Astrocyte (in vitro differentiated cells and primary cell): Measurements from ENCODE around the gene CASKIN2. TPM values are rescaled to one million over a fixed set of nuclear protein-coding genes. Genes with fewer than 3 reads are reported as not detected.

ENCODE experiments used
- DNase-seq: peaks from one replicate; pipeline ENCODE4 v3.0.0-alpha.2; 2010; ENCODE audit warnings: low read depth
- FAIRE-seq: peaks from 2 replicates; lab custom pipeline; 2011; peaks lifted over from hg19 to GRCh38; lab: Jason Lieb, UNC
- H2AFZ ChIP-seq: 2 replicates; pipeline ENCODE4 v1.6.0; 2012; ENCODE audit warnings: low read depth, low read length, inconsistent platforms
- H3K27ac ChIP-seq: 2 replicates; pipeline ENCODE4 v1.5.1; 2011; ENCODE audit warnings: low read depth, low read length, inconsistent platforms
- H3K27me3 ChIP-seq: 2 replicates; pipeline ENCODE4 v1.6.0; 2011; ENCODE audit warnings: low read length, inconsistent platforms; ENCODE audit not compliant: insufficient read depth
- H3K36me3 ChIP-seq: 2 replicates; pipeline ENCODE4 v1.5.1; 2011; ENCODE audit warnings: low read length, inconsistent platforms; ENCODE audit not compliant: insufficient read depth
- H3K4me1 ChIP-seq: 2 replicates; pipeline ENCODE4 v1.5.1; 2011; ENCODE audit warnings: low read length, inconsistent platforms; ENCODE audit not compliant: insufficient read depth
- H3K4me2 ChIP-seq: 2 replicates; pipeline ENCODE4 v1.6.0; 2012; ENCODE audit warnings: low read length, inconsistent platforms
- H3K4me3 ChIP-seq: 2 replicates; pipeline ENCODE4 v1.5.1; 2011; ENCODE audit warnings: low read depth, mild to moderate bottlenecking, low read length, inconsistent platforms; ENCODE audit not compliant: insufficient read depth
- H3K79me2 ChIP-seq: 2 replicates; pipeline ENCODE4 v1.6.0; 2012; ENCODE audit warnings: mild to moderate bottlenecking, low read length, inconsistent platforms; ENCODE audit not compliant: insufficient read depth
- H3K9ac ChIP-seq: 2 replicates; pipeline ENCODE4 v1.6.0; 2012; ENCODE audit warnings: mild to moderate bottlenecking, low read length, inconsistent platforms
- H3K9me3 ChIP-seq: 2 replicates; pipeline ENCODE4 v1.5.1; 2012; ENCODE audit warnings: low read depth, mild to moderate bottlenecking, low read length, inconsistent platforms; ENCODE audit not compliant: insufficient read depth
- H4K20me1 ChIP-seq: 2 replicates; pipeline ENCODE4 v1.6.0; 2012; ENCODE audit warnings: low read length, inconsistent platforms; ENCODE audit not compliant: insufficient read depth
- H3K27ac Mint-ChIP-seq: one replicate; pipeline ENCODE4 v1.8.0; 2021; ENCODE audit warnings: mild to moderate bottlenecking, mixed read lengths; ENCODE audit not compliant: unreplicated experiment
- H3K27me3 Mint-ChIP-seq: one replicate; pipeline ENCODE4 v1.8.0; 2021; ENCODE audit warnings: low read depth, mixed read lengths; ENCODE audit not compliant: unreplicated experiment
- H3K36me3 Mint-ChIP-seq: one replicate; pipeline ENCODE4 v1.8.0; 2021; ENCODE audit warnings: low read depth, mixed read lengths; ENCODE audit not compliant: unreplicated experiment
- H3K4me1 Mint-ChIP-seq: one replicate; pipeline ENCODE4 v1.8.0; 2021; ENCODE audit warnings: low read depth, mixed read lengths; ENCODE audit not compliant: unreplicated experiment
- H3K4me3 Mint-ChIP-seq: one replicate; pipeline ENCODE4 v1.8.0; 2021; ENCODE audit warnings: mild to moderate bottlenecking, moderate library complexity, mixed read lengths; ENCODE audit not compliant: unreplicated experiment
- H3K9me3 Mint-ChIP-seq: one replicate; pipeline ENCODE4 v1.8.0; 2021; ENCODE audit warnings: mild to moderate bottlenecking, mixed read lengths; ENCODE audit not compliant: unreplicated experiment
- CTCF ChIP-seq: IDR thresholded peaks from 2 replicates; pipeline ENCODE4 v1.5.1; 2011; ENCODE audit warnings: low read depth, mild to moderate bottlenecking, inconsistent platforms, low read length, moderate library complexity; ENCODE audit not compliant: insufficient read depth
- EZH2 ChIP-seq: IDR thresholded peaks from 2 replicates; pipeline ENCODE4 v1.6.1; 2012; ENCODE audit warnings: mild to moderate bottlenecking, low read length, inconsistent platforms; ENCODE audit not compliant: insufficient read depth
- total RNA-seq: library from RNA; stranded (reverse); gene quantifications from 2 replicates; pipeline ENCODE4 v1.2.1, GENCODE V29; 2021

The CASKIN2 gene
- total RNA-seq, 1 donor from 2014 or later, result 22.8 TPM

- DNase-seq (no peak), FAIRE-seq (no peak)
- Mint-ChIP-seq H3K27ac (no peak overlapping the region), H3K4me1 (peaks cover 5% of the 10 kb centered on the region), H3K4me3 (no peak overlapping the region), H3K36me3 (peaks cover 1% of the 10 kb centered on the region), H3K9me3 (no peaks in the 10 kb centered on the region), H3K27me3 (peaks cover 3% of the 10 kb centered on the region)
- TF ChIP-seq CTCF, result no peak
- no peak for TF ChIP-seq EZH2
- H3K9me3 ChIP-seq, result no peaks in the 10 kb centered on the region
- H2AFZ ChIP-seq, result no peak overlapping the region
- no peaks in the 10 kb centered on the region for H4K20me1 ChIP-seq
- H3K4me3 ChIP-seq, result no peak overlapping the region
- no peak overlapping the region for H3K27ac ChIP-seq
- no peaks in the 10 kb centered on the region for H3K27me3 ChIP-seq
- H3K36me3 ChIP-seq, result no peaks in the 10 kb centered on the region
- H3K79me2 ChIP-seq, result no peaks in the 10 kb centered on the region
- no peak overlapping the region for H3K4me2 ChIP-seq
- H3K9ac ChIP-seq, result no peak overlapping the region
- no peaks in the 10 kb centered on the region for H3K4me1 ChIP-seq
Observed at GRCh38 chr17:75536366-75536765, 21.0 kb upstream of the CASKIN2 start.

DNA sequence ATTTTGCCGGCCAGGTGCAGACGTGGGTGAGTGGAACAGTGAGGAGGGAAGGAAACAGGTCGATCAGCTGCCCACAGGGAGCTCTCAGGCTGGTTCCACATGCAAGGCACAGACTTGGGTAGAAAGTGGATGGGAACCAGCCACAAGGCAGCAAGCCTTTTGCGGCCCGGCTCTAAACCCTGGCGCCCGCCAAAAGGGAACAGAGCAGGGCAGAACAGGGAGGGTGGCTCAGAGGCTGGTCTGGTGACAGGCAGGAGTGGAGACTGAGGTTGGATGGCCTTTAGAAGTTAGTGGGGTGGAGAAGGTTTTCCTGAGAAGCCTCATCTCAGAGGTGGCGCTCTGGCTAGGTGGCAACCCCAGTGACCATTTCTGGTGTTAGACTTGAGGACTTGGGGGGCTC is 20.5 kb upstream of the CASKIN2 start:
- H3K27ac Mint-ChIP-seq, result no peak overlapping the region

More for the DNA sequence above, 20.5 kb upstream of the CASKIN2 start:
- no peaks in the 10 kb centered on the region for H3K4me1 ChIP-seq
- TF ChIP-seq CTCF, result no peak
- TF ChIP-seq EZH2, result no peak
- H3K9me3 ChIP-seq, result no peaks in the 10 kb centered on the region
- Mint-ChIP-seq H3K36me3 (peaks cover 1% of the 10 kb centered on the region), H3K4me1 (peaks cover 5% of the 10 kb centered on the region), H3K9me3 (no peaks in the 10 kb centered on the region), H3K4me3 (no peak overlapping the region), H3K27me3 (peaks cover 3% of the 10 kb centered on the region)
- FAIRE-seq, result no peak
- no peak for DNase-seq
- no peak overlapping the region for H3K4me2 ChIP-seq
- H3K27ac ChIP-seq, result no peak overlapping the region
- no peaks in the 10 kb centered on the region for H3K79me2 ChIP-seq
- H3K4me3 ChIP-seq, result no peak overlapping the region
- H4K20me1 ChIP-seq, result no peaks in the 10 kb centered on the region
- no peaks in the 10 kb centered on the region for H3K27me3 ChIP-seq
- H3K9ac ChIP-seq, result no peak overlapping the region
- no peaks in the 10 kb centered on the region for H3K36me3 ChIP-seq
- no peak overlapping the region for H2AFZ ChIP-seq
